Measurements from ENCODE around the gene ELOVL2.
"Not testable (repeated sequence)": the region's sequence is repeated elsewhere in the genome, so short reads cannot be mapped to it uniquely, and the experiment has no call there.

The ELOVL2 gene

GRCh38 chr6:11003297-11003696, 40.8 kb downstream of the ELOVL2 start:
- DNase-seq; in situ Hi-C loops (cut with HindIII; ENCODE audit: low pct_ligation_motif_present, low pct_unique_long_range_greater_than_20kb, low sequenced_read_pairs): not testable (repeated sequence)

GRCh38 chr6:11002176-11002575, 41.9 kb downstream of the ELOVL2 start:
- in situ Hi-C loops (cut with HindIII; ENCODE audit: low pct_ligation_motif_present, low pct_unique_long_range_greater_than_20kb, low sequenced_read_pairs), result no loop called here
- no peak for DNase-seq

GRCh38 chr6:10999994-11000393, 44.1 kb downstream of the ELOVL2 start:
- DNase-seq, result no peak
- in situ Hi-C loops (cut with HindIII; ENCODE audit: low pct_ligation_motif_present, low pct_unique_long_range_greater_than_20kb, low sequenced_read_pairs), result no loop called here

- in situ Hi-C loops (cut with HindIII; ENCODE audit: low pct_ligation_motif_present, low pct_unique_long_range_greater_than_20kb, low sequenced_read_pairs), result no loop called here
- no peak for DNase-seq
Measured at GRCh38 chr6:10995114-10995707, 48.9 kb downstream of the ELOVL2 start.

GRCh38 chr6:10993896-10994295, 50.2 kb downstream of the ELOVL2 start:
- DNase-seq, result peak; percentile 31
- in situ Hi-C loops (cut with HindIII; ENCODE audit: low pct_ligation_motif_present, low pct_unique_long_range_greater_than_20kb, low sequenced_read_pairs), result no loop called here

GRCh38 chr6:10991115-10991514, 53.0 kb downstream of the ELOVL2 start:
- no peak for DNase-seq
- in situ Hi-C loops (cut with HindIII; ENCODE audit: low pct_ligation_motif_present, low pct_unique_long_range_greater_than_20kb, low sequenced_read_pairs), result no loop called here

- in situ Hi-C loops (cut with HindIII; ENCODE audit: low pct_ligation_motif_present, low pct_unique_long_range_greater_than_20kb, low sequenced_read_pairs), result no loop called here
- no peak for DNase-seq
Measured at GRCh38 chr6:10989587-10989986, 54.5 kb downstream of the ELOVL2 start.

- in situ Hi-C loops (cut with HindIII; ENCODE audit: low pct_ligation_motif_present, low pct_unique_long_range_greater_than_20kb, low sequenced_read_pairs), result not testable (repeated sequence)
Measured at GRCh38 chr6:10984959-10985358, 59.1 kb downstream of the ELOVL2 start.

GRCh38 chr6:10981409-10981808, 62.7 kb downstream of the ELOVL2 start:
- DNase-seq, result no peak
- in situ Hi-C loops (cut with HindIII; ENCODE audit: low pct_ligation_motif_present, low pct_unique_long_range_greater_than_20kb, low sequenced_read_pairs), result no loop called here

More at GRCh38 chr6:10984959-10985358, 59.1 kb downstream of the ELOVL2 start:
- DNase-seq, result not testable (repeated sequence)

- in situ Hi-C loops (cut with HindIII; ENCODE audit: low pct_ligation_motif_present, low pct_unique_long_range_greater_than_20kb, low sequenced_read_pairs), result no loop called here
Measured at GRCh38 chr6:10979603-10980002, 64.5 kb downstream of the ELOVL2 start.

GRCh38 chr6:10977231-10977968, 66.7 kb downstream of the ELOVL2 start:
- in situ Hi-C loops (cut with HindIII; ENCODE audit: low pct_ligation_motif_present, low pct_unique_long_range_greater_than_20kb, low sequenced_read_pairs), result no loop called here
- no peak for DNase-seq

More at GRCh38 chr6:10979603-10980002, 64.5 kb downstream of the ELOVL2 start:
- no peak for DNase-seq

- no peak for DNase-seq
- in situ Hi-C loops (cut with HindIII; ENCODE audit: low pct_ligation_motif_present, low pct_unique_long_range_greater_than_20kb, low sequenced_read_pairs), result no loop called here
Measured at GRCh38 chr6:10976571-10976970, 67.5 kb downstream of the ELOVL2 start.

- no peak for DNase-seq
- in situ Hi-C loops (cut with HindIII; ENCODE audit: low pct_ligation_motif_present, low pct_unique_long_range_greater_than_20kb, low sequenced_read_pairs), result no loop called here
Measured at GRCh38 chr6:10972196-10972595, 71.9 kb downstream of the ELOVL2 start.

GRCh38 chr6:10970731-10971130, 73.4 kb downstream of the ELOVL2 start:
- no peak for DNase-seq

GRCh38 chr6:10968776-10969175, 75.3 kb downstream of the ELOVL2 start:
- DNase-seq, result no peak
- in situ Hi-C loops (cut with HindIII; ENCODE audit: low pct_ligation_motif_present, low pct_unique_long_range_greater_than_20kb, low sequenced_read_pairs), result no loop called here

More at GRCh38 chr6:10970731-10971130, 73.4 kb downstream of the ELOVL2 start:
- in situ Hi-C loops (cut with HindIII; ENCODE audit: low pct_ligation_motif_present, low pct_unique_long_range_greater_than_20kb, low sequenced_read_pairs), result no loop called here

GRCh38 chr6:10964684-10965083, 79.4 kb downstream of the ELOVL2 start:
- DNase-seq, result no peak
- in situ Hi-C loops (cut with HindIII; ENCODE audit: low pct_ligation_motif_present, low pct_unique_long_range_greater_than_20kb, low sequenced_read_pairs), result no loop called here

GRCh38 chr6:10963113-10963512, 81.0 kb downstream of the ELOVL2 start:
- in situ Hi-C loops (cut with HindIII; ENCODE audit: low pct_ligation_motif_present, low pct_unique_long_range_greater_than_20kb, low sequenced_read_pairs), result no loop called here
- no peak for DNase-seq

- no peak for DNase-seq
- in situ Hi-C loops (cut with HindIII; ENCODE audit: low pct_ligation_motif_present, low pct_unique_long_range_greater_than_20kb, low sequenced_read_pairs), result no loop called here
Measured at GRCh38 chr6:10962673-10963072, 81.4 kb downstream of the ELOVL2 start.

GRCh38 chr6:10961837-10962236, 82.3 kb downstream of the ELOVL2 start:
- in situ Hi-C loops (cut with HindIII; ENCODE audit: low pct_ligation_motif_present, low pct_unique_long_range_greater_than_20kb, low sequenced_read_pairs), result no loop called here
- no peak for DNase-seq

GRCh38 chr6:10960171-10960570, 83.9 kb downstream of the ELOVL2 start:
- DNase-seq, result no peak
- in situ Hi-C loops (cut with HindIII; ENCODE audit: low pct_ligation_motif_present, low pct_unique_long_range_greater_than_20kb, low sequenced_read_pairs), result no loop called here

Data from ACHN (cell line).